ENCODE measurements around the gene PYGB. TPM values are rescaled to one million over a fixed set of nuclear protein-coding genes. Genes with fewer than 3 reads are reported as not detected.

The PYGB gene
- total RNA-seq, 1 experiment from 2014 or later = 435 TPM

DNA sequence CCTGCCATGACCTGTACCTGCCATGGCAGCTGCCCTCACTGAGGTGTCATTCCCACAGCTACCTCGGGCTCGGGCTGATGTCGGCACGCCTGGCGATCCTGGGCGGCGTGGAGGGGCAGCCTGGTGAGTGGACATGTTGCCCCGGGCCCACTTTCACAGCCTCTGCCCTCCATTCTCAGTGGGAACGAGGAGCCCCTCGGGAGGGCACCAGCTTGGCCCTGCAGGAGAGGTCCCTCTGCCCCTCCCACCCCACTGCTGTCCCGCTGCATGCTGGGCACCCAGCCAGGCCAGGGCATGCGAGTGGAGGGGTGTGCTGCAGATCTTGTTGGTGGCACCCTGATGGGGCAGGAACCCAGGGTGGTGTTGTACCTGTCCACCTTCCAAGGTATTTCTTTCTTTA, 29.4 kb upstream of the PYGB start:
- no peak for DNase-seq (ENCODE audit: unreplicated experiment)
- Mint-ChIP-seq H3K4me3 (ENCODE audit: unreplicated experiment) (no peak overlapping the region), H3K27me3 (ENCODE audit: insufficient read depth, unreplicated experiment) (no peaks in the 10 kb centered on the region), H3K9me3 (ENCODE audit: unreplicated experiment) (no peaks in the 10 kb centered on the region), H3K36me3 (ENCODE audit: insufficient read depth, unreplicated experiment) (peaks cover 51% of the 10 kb centered on the region), H3K27ac (ENCODE audit: low read depth, unreplicated experiment) (no peak overlapping the region), H3K4me1 (ENCODE audit: insufficient read depth, unreplicated experiment) (peaks cover 12% of the 10 kb centered on the region)
- POLR2A ChIA-PET = interaction anchor here (1.4 kb wide), 1 partner anchor 16 kb away, joined by 4 read pairs; no protein-coding TSS in a partner anchor
- no TSS peak for BruUV-seq (replicated peaks)
- intact Hi-C loops (cut with micrococcal nuclease) = no loop called here
- TF ChIP-seq, protein P1, sequence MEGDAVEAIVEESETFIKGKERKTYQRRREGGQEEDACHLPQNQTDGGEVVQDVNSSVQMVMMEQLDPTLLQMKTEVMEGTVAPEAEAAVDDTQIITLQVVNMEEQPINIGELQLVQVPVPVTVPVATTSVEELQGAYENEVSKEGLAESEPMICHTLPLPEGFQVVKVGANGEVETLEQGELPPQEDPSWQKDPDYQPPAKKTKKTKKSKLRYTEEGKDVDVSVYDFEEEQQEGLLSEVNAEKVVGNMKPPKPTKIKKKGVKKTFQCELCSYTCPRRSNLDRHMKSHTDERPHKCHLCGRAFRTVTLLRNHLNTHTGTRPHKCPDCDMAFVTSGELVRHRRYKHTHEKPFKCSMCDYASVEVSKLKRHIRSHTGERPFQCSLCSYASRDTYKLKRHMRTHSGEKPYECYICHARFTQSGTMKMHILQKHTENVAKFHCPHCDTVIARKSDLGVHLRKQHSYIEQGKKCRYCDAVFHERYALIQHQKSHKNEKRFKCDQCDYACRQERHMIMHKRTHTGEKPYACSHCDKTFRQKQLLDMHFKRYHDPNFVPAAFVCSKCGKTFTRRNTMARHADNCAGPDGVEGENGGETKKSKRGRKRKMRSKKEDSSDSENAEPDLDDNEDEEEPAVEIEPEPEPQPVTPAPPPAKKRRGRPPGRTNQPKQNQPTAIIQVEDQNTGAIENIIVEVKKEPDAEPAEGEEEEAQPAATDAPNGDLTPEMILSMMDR (IDR thresholded peaks at IDR 0.05; ENCODE audit: unreplicated experiment) = no peak
- CTCF ChIA-PET = interaction anchor here (0.6 to 1.7 kb wide), 4 partner anchors 14 to 389 kb away, joined by 3 to 4 read pairs (median 4); no protein-coding TSS in a partner anchor

DNA sequence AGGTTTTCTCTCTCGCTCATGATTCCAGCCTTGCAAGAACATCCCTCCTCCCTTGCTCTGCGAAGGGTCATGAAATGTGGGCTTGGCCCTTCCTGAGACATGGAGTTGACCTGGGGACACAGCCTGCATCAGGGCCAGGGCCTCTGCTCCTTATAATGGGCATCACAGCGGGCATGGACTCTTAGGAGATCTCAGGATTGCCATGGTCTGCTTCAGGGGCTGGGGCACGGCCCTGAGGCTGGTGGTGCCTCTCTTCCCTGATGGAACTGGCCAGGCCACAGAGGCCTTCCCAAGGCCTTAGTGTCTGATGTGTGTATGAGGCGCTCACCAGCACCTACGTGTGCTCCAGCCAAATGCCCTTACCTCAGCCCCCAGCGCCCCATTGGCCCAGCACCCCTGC, 28.5 kb upstream of the PYGB start:
- no peak overlapping the region for H3K27ac Mint-ChIP-seq (ENCODE audit: low read depth, unreplicated experiment)

DNA sequence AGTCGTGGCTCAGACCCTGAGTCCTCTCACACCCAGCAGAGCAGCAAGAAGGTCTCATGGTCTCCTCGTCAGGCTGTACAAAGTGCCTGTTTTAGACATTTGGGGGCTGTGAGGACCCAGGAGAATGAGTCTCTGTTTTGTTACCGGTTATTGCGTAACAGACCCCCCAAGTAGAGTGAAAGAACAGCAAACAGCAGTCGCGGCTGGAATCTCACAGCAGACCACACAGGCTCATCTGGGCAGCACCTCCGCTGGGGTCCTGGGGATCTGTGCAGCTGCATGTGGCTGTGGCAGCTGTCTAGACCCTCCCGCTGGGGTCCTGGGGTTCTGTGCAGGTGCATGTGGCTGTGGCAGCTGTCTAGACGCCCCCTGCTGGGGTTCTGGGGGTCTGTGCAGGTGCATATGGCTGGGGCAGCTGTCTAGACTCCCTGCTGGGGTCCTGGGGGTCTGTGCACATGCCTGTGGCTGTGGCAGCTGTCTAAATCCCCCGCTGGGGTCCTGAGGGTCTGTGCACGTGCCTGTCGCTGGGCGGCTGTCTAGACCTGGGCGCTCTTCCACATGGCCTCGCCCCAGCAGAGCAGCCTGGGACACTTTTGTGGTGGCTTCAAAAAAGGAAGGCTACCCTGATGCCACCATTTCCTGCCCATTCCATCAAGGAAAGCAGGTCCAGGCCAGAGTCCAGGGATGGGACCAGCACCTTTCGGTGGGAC, 27.7 kb upstream of the PYGB start:
- TF ChIP-seq, protein P1 (IDR thresholded peaks at IDR 0.05; ENCODE audit: unreplicated experiment) = peak; percentile 25
- Mint-ChIP-seq H3K4me1 (ENCODE audit: insufficient read depth, unreplicated experiment) (peaks cover 12% of the 10 kb centered on the region), H3K36me3 (ENCODE audit: insufficient read depth, unreplicated experiment) (peaks cover 47% of the 10 kb centered on the region), H3K27ac (ENCODE audit: low read depth, unreplicated experiment) (no peak overlapping the region), H3K4me3 (ENCODE audit: unreplicated experiment) (no peak overlapping the region), H3K27me3 (ENCODE audit: insufficient read depth, unreplicated experiment) (no peaks in the 10 kb centered on the region), H3K9me3 (ENCODE audit: unreplicated experiment) (no peaks in the 10 kb centered on the region)
- BruUV-seq (replicated peaks) = no TSS peak
- intact Hi-C loops (cut with micrococcal nuclease) = no loop called here
- DNase-seq (ENCODE audit: unreplicated experiment) = no peak
- POLR2A ChIA-PET = interaction anchor here (1.4 to 13.6 kb wide), 5 partner anchors 9 to 32 kb away, joined by 4 to 517 read pairs (median 17); partner anchors contain the start of genes ENTPD6 and PYGB
- CTCF ChIA-PET = interaction anchor here (0.6 to 1.8 kb wide), 8 partner anchors 12 to 1779 kb away, joined by 3 to 9 read pairs (median 4); partner anchors contain the start of gene PYGB

More for the DNA sequence above, 28.5 kb upstream of the PYGB start:
- no peaks in the 10 kb centered on the region for H3K27me3 Mint-ChIP-seq (ENCODE audit: insufficient read depth, unreplicated experiment)
- H3K36me3 Mint-ChIP-seq (ENCODE audit: insufficient read depth, unreplicated experiment) = peaks cover 51% of the 10 kb centered on the region
- ChIA-PET POLR2A (interaction anchor here (1.4 kb wide), 1 partner anchor 15 kb away, joined by 4 read pairs; no protein-coding TSS in a partner anchor), CTCF (interaction anchor here (0.7 to 1.7 kb wide), 2 partner anchors 28 to 319 kb away, joined by 3 to 4 read pairs; no protein-coding TSS in a partner anchor)
- TF ChIP-seq, protein P1 (IDR thresholded peaks at IDR 0.05; ENCODE audit: unreplicated experiment) = no peak
- no peak for DNase-seq (ENCODE audit: unreplicated experiment)
- intact Hi-C loops (cut with micrococcal nuclease) = no loop called here
- no peaks in the 10 kb centered on the region for H3K9me3 Mint-ChIP-seq (ENCODE audit: unreplicated experiment)
- BruUV-seq (replicated peaks) = no TSS peak
- no peak overlapping the region for H3K4me3 Mint-ChIP-seq (ENCODE audit: unreplicated experiment)
- peaks cover 12% of the 10 kb centered on the region for H3K4me1 Mint-ChIP-seq (ENCODE audit: insufficient read depth, unreplicated experiment)

DNA sequence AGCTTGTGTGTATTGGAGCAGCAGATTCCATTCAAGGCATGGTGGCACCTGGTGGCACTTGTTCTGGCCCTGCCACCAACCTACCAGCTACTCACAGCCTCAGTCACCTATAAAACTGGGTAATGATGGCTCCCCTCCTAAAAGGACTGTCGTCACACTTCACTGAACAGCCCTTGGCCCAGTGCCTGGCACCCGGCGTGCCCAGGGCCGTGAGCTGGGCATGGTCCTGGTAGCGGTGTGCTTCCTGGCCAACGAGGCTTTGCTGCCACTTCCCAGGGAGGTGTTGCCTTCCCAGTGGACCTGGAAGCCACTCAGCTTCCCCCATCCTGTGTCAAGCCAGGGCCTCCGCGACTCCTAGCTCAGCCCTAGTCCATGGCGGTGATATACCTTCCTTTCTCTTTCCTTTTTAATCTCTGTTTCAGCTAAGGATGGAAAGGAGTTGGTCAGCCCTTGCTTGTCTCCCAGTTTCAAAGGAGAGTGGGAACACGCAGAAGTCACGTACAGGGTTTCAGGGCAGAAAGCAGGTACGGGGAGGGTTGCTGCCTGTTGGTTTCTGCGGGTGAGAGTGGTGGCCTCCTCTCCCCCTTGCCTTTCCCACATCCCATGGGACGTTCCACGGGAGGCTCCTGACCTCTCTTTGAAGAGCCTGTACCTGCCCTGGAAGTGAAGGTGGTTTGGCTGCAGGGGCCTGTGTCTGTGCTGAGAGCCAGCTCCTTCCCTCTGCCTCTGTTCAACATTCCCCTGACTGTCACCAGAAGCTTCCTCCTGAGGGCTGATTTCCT, 26.9 kb upstream of the PYGB start:
- intact Hi-C loops (cut with micrococcal nuclease) = no loop called here
- H3K27ac Mint-ChIP-seq (ENCODE audit: low read depth, unreplicated experiment) = peak overlapping the region; percentile 66
- peaks cover 12% of the 10 kb centered on the region for H3K4me1 Mint-ChIP-seq (ENCODE audit: insufficient read depth, unreplicated experiment)
- no TSS peak for BruUV-seq (replicated peaks)
- POLR2A ChIA-PET = interaction anchor here (0.6 to 13.6 kb wide), 6 partner anchors 9 to 229 kb away, joined by 3 to 517 read pairs (median 13); partner anchors contain the start of genes ENTPD6 and PYGB
- CTCF ChIA-PET = interaction anchor here (0.6 to 2.7 kb wide), 10 partner anchors 10 to 675 kb away, joined by 3 to 12 read pairs (median 4); partner anchors contain the start of gene PYGB
- no peak overlapping the region for H3K4me3 Mint-ChIP-seq (ENCODE audit: unreplicated experiment)
- peak; percentile 28 for DNase-seq (ENCODE audit: unreplicated experiment)
- peaks cover 44% of the 10 kb centered on the region for H3K36me3 Mint-ChIP-seq (ENCODE audit: insufficient read depth, unreplicated experiment)
- H3K27me3 Mint-ChIP-seq (ENCODE audit: insufficient read depth, unreplicated experiment) = no peaks in the 10 kb centered on the region
- H3K9me3 Mint-ChIP-seq (ENCODE audit: unreplicated experiment) = no peaks in the 10 kb centered on the region
- TF ChIP-seq, protein P1 (IDR thresholded peaks at IDR 0.05; ENCODE audit: unreplicated experiment) = no peak

Data from MCF 10A (cell line).